GM12891 (cell line): ENCODE data around the gene YWHAG.

Experiments
- PAX5 ChIP-seq: IDR thresholded peaks from 2 replicates; pipeline ENCODE4 v1.6.1; 2011; ENCODE audit warnings: low read length, moderate library complexity, mild to moderate bottlenecking; ENCODE audit not compliant: insufficient read depth, severe bottlenecking
- POLR2A ChIP-seq: IDR thresholded peaks from 2 replicates; pipeline ENCODE4 v1.6.1; 2011; ENCODE audit warnings: low read depth, low read length, control low read depth
- POLR2AphosphoS5 ChIP-seq: IDR thresholded peaks from 2 replicates; pipeline ENCODE4 v1.6.1; 2011; ENCODE audit warnings: low read depth, low read length, control low read depth
- TAF1 ChIP-seq: IDR thresholded peaks from 2 replicates; pipeline ENCODE4 v1.6.1; 2011; ENCODE audit warnings: low read depth, low read length, control low read depth

DNA sequence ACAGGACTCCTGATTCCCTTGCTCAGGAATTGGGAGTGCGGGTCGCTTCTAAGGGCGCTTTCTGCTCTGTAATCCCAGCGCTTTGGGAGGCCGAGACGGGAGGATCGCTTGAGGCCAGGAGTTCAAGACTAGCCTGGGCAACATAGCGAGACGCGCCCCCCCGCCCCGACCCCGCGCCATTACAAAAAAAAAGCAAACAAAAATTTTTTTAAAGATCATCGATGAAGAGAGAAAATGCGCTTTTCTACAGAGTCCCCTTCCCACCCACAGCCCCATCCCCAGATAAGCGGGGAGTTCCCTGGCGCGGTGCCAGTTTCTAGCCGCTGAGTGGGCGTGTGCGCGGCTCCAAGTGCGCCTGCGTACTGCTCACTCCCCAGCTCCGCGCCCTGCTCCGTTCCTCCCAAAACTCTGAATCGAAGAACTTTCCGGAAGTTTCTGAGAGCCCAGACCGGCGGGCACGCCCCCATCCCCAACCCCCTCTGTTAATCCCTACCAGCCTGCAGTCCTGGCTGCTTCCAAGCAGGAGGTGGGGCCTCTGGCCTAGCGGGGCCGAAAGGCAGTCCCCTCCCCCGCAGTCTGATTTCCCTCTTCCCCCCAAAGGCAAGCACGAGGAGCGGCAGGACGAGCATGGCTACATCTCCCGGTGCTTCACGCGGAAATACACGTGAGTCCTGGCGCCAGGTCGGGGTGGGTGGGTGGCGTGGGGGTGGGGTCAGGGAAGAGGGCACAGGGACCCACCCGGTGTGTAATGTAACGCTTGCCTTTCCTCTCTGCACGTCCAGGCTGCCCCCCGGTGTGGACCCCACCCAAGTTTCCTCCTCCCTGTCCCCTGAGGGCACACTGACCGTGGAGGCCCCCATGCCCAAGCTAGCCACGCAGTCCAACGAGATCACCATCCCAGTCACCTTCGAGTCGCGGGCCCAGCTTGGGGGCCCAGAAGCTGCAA is 55.3 kb downstream of the YWHAG start:
- TF ChIP-seq POLR2A (no peak), POLR2AphosphoS5 (no peak), TAF1 (no peak), PAX5 (no peak)
